ENCODE data around the gene RANGRF.

RANGRF gene

DNA sequence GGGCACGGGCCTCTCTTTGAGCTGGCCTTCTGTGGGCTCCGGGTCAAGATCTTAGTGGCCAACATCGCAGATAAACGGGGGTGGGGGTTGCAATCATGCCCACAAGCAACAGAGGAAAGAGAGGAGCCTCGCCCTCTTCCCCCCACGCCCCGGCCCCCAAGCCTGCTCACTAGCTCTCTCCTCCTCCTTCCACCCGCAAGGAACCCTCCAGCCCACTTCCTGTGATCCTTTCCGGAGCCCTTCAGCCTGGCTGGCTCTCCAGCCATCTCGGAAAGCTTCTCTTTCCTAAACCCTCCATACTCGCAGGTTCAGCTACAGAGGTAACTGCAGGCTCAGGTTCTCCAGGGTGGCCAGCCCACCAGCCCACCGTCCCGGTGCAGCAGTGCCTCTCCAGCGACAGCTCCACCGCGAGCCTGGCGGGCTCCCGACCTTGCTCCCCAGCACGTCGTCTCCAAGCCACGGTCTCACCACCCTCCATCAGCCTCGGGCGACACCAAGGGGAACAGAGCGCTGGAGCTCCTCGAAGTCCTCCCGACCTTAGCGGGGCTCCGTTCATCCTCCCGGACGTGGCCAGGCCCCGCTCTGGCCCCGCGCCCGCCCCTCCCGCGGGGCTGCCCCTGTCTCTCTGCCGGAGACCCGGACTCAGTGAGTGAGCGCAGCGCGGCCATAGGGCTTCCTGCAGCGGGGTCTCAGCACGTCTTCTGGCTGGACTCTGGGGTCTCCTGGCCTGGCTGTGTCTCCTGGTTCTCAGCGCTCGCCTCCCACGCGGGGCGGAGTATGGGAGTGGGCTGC, 38.2 kb downstream of the RANGRF start:
- Histone ChIP-seq H3K36me3 (replicated peaks; ENCODE audit: low read depth, low read length) (no peaks in the 10 kb centered on the region), H2AFZ (ENCODE audit: low read depth, low read length) (no peak overlapping the region), H3K27me3 (ENCODE audit: low read depth, low read length) (no peaks in the 10 kb centered on the region), H3K9me3 (ENCODE audit: insufficient read depth, low read length) (no peaks in the 10 kb centered on the region), H3K4me2 (ENCODE audit: low read length) (no peak overlapping the region), H3K79me2 (ENCODE audit: low read length) (no peaks in the 10 kb centered on the region), H3K27ac (ENCODE audit: low read length) (no peak overlapping the region), H4K20me1 (ENCODE audit: insufficient read depth, low read length) (no peaks in the 10 kb centered on the region), H3K4me3 (ENCODE audit: low read length) (no peak overlapping the region), H3K4me1 (ENCODE audit: low read length) (no peaks in the 10 kb centered on the region), H3K9ac (ENCODE audit: low read length) (no peak overlapping the region)
- TF ChIP-seq EZH2phosphoT487 (IDR thresholded peaks at IDR 0.05; ENCODE audit: low read depth) (no peak), CTCF (IDR thresholded peaks at IDR 0.05; ENCODE audit: low read depth, low read length) (no peak)

DNA sequence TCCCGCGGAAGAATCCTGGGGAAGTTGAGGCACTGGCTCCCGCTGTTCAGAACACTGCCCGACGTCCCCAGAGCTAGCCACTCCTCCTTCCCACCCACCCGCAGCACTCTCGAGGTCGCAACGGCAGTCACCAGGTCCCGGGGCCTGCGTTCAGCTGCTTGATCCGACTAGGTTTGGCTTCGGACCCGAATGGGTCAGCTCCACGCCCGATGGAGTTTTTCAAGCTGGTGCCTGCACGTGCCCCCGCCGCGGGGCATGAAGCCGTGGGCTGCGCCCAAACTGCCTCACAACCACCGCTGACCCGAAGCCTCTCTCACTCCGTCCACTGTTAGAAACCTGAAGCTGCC, 38.8 kb downstream of the RANGRF start:
- H3K9ac ChIP-seq (ENCODE audit: low read length): no peak overlapping the region

GRCh38 chr17:8332128-8332527, 43.7 kb downstream of the RANGRF start:
- Histone ChIP-seq H3K4me1 (ENCODE audit: low read length) (no peaks in the 10 kb centered on the region), H3K4me3 (ENCODE audit: low read length) (no peak overlapping the region), H2AFZ (ENCODE audit: low read depth, low read length) (no peak overlapping the region), H3K79me2 (ENCODE audit: low read length) (no peaks in the 10 kb centered on the region), H3K9ac (ENCODE audit: low read length) (no peak overlapping the region), H3K4me2 (ENCODE audit: low read length) (no peak overlapping the region), H3K27ac (ENCODE audit: low read length) (no peak overlapping the region), H4K20me1 (ENCODE audit: insufficient read depth, low read length) (no peaks in the 10 kb centered on the region), H3K36me3 (replicated peaks; ENCODE audit: low read depth, low read length) (no peaks in the 10 kb centered on the region), H3K27me3 (ENCODE audit: low read depth, low read length) (no peaks in the 10 kb centered on the region), H3K9me3 (ENCODE audit: insufficient read depth, low read length) (no peaks in the 10 kb centered on the region)
- no peak for TF ChIP-seq CTCF (IDR thresholded peaks at IDR 0.05; ENCODE audit: low read depth, low read length)
- TF ChIP-seq EZH2phosphoT487 (IDR thresholded peaks at IDR 0.05; ENCODE audit: low read depth): no peak

More for the DNA sequence above, 38.8 kb downstream of the RANGRF start:
- Histone ChIP-seq H3K79me2 (ENCODE audit: low read length) (no peaks in the 10 kb centered on the region), H3K4me3 (ENCODE audit: low read length) (no peak overlapping the region), H3K4me1 (ENCODE audit: low read length) (no peaks in the 10 kb centered on the region), H3K27ac (ENCODE audit: low read length) (no peak overlapping the region), H2AFZ (ENCODE audit: low read depth, low read length) (no peak overlapping the region), H3K27me3 (ENCODE audit: low read depth, low read length) (no peaks in the 10 kb centered on the region), H3K36me3 (replicated peaks; ENCODE audit: low read depth, low read length) (no peaks in the 10 kb centered on the region), H3K4me2 (ENCODE audit: low read length) (no peak overlapping the region), H3K9me3 (ENCODE audit: insufficient read depth, low read length) (no peaks in the 10 kb centered on the region), H4K20me1 (ENCODE audit: insufficient read depth, low read length) (no peaks in the 10 kb centered on the region)
- TF ChIP-seq CTCF (IDR thresholded peaks at IDR 0.05; ENCODE audit: low read depth, low read length): no peak
- TF ChIP-seq EZH2phosphoT487 (IDR thresholded peaks at IDR 0.05; ENCODE audit: low read depth): no peak

DNA sequence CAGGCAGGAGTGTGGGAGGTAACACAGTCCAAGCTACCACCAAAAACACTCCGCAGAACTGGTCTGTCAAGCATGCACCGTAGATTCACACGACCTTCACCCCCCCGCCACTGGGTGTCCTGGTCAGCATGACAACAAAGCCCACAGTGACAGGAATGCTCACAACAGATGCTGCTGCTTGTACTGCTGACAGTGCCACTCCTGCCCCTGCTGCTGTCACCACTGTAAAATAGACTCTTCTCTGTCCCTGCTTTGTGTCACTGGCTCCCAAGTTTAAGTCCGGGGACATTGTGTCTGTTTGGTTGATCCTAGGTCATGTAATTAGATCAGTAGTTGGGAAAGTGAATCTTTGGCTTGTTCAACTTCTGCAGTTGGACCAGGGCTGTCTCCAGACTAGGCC, 44.2 kb downstream of the RANGRF start:
- Histone ChIP-seq H3K4me2 (ENCODE audit: low read length) (no peak overlapping the region), H3K4me1 (ENCODE audit: low read length) (peaks cover under 1% of the 10 kb centered on the region; the same call in 1 of the 2 replicates), H3K9me3 (ENCODE audit: insufficient read depth, low read length) (no peaks in the 10 kb centered on the region), H3K36me3 (replicated peaks; ENCODE audit: low read depth, low read length) (no peaks in the 10 kb centered on the region), H3K4me3 (ENCODE audit: low read length) (no peak overlapping the region), H3K27me3 (ENCODE audit: low read depth, low read length) (no peaks in the 10 kb centered on the region), H3K9ac (ENCODE audit: low read length) (no peak overlapping the region), H3K79me2 (ENCODE audit: low read length) (no peaks in the 10 kb centered on the region), H2AFZ (ENCODE audit: low read depth, low read length) (no peak overlapping the region), H3K27ac (ENCODE audit: low read length) (no peak overlapping the region), H4K20me1 (ENCODE audit: insufficient read depth, low read length) (no peaks in the 10 kb centered on the region)
- TF ChIP-seq EZH2phosphoT487 (IDR thresholded peaks at IDR 0.05; ENCODE audit: low read depth): no peak
- no peak for TF ChIP-seq CTCF (IDR thresholded peaks at IDR 0.05; ENCODE audit: low read depth, low read length)

Data from OCI-LY3 (cell line).